GM18505 (cell line): ENCODE data around the gene APC.

Experiments
- ATAC-seq: cut with Tn5 transposase; IDR thresholded peaks from one replicate; pipeline ENCODE4 v1.9.1; 2021; ENCODE audit not compliant: unreplicated experiment
- POLR2A ChIP-seq: IDR thresholded peaks from 4 replicates; pipeline ENCODE4 v1.6.1; 2011; ENCODE audit warnings: borderline replicate concordance; ENCODE audit not compliant: insufficient read depth, insufficient read length; ENCODE audit errors: extremely low read depth

APC gene

GRCh38 chr5:112737463-112738190 lies at the start of gene APC:
APC (plus strand) TSS chr5:112737885; CDS start chr5:112754891, 17,006 bp downstream.
- TF ChIP-seq POLR2A, result peak; percentile 67
- peak; percentile 99 for ATAC-seq

DNA sequence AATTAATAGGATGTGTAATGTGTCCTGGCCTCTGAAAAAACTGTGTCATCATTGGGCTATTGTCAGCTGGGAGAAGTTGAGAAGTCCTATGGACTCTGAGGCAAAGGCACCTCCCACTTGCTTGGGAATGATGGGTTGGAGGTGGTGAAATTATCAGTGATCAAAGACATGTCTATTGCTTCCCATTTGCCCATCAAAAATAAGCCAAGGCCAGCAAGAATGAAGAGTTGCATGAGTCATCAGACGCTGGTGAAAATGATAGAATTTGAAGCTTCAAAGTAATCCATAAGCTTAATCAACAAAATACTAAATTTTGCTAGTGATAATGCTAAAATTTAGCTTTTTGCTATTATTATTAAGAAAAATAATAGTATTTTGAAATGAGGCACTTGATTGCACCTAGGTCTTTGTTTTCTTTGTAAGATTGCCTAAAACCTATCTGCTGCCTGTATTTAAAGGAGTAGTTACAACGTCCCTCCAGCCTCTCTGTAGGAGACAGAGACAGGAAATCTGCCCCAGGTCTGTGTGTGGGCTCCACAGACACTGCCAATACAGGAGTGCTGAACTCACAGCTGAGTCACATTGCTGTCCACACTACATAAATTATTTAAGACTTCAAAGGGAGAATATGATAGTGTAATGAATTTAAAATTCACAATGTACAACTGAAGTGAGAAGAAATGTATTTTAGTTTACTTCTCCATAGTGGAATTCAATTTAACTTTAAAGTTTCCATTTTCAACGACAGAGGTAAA lies 48.4 kb upstream of the APC start:
- ATAC-seq, result no peak
- no peak for TF ChIP-seq POLR2A

- TF ChIP-seq POLR2A, result no peak
- no peak for ATAC-seq
These were observed 46.9 kb upstream of the APC start for GRCh38 chr5:112690605-112691338.

- ATAC-seq, result no peak
- TF ChIP-seq POLR2A, result no peak
These were observed 46.4 kb upstream of the APC start for GRCh38 chr5:112691339-112691680.

GRCh38 chr5:112691758-112692157 lies 45.9 kb upstream of the APC start:
- no peak for ATAC-seq
- no peak for TF ChIP-seq POLR2A

GRCh38 chr5:112692472-112692871 lies 45.2 kb upstream of the APC start:
- TF ChIP-seq POLR2A, result no peak
- ATAC-seq, result no peak

GRCh38 chr5:112693301-112693700 lies 44.4 kb upstream of the APC start:
- ATAC-seq, result no peak
- TF ChIP-seq POLR2A, result no peak

DNA sequence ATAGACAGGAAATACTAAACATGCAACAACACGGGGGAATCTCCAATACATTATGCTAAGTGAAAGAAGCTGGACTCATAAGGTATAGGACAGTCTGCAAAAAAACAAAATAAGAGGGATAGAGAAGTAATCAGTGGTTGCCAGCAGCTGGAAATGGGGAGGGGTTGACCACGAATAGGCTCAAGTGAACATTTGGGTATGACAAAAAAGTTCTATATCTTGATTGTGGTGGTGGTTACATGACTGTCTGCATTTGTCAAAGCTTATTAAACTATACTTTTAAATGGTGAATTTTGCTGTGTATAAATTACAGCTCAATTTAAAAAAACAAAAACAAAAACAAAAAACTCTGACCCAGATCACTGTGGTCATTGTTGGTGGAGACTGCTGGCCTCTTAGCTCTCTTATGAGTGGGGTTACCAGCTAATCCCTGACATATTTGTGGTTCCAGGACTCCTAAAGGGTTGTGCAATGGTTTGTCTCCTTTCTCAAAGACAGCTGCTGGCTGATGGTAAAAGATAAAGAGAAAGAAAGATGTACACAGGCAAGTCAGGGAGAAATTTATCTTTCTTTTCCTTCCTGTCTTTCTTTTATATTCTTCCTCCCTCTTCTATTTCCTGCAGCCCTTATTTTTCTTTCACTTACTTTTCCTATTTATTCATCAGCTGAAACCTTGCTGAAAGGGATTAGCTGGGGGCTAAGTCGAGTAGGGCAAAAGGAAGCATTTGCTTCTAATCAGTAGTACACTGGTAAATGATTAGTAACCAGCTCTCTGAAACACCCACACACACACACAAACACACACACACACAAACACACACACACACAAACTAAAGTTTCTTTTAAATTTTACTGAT lies 42.6 kb upstream of the APC start:
- ATAC-seq, result no peak
- TF ChIP-seq POLR2A, result no peak

DNA sequence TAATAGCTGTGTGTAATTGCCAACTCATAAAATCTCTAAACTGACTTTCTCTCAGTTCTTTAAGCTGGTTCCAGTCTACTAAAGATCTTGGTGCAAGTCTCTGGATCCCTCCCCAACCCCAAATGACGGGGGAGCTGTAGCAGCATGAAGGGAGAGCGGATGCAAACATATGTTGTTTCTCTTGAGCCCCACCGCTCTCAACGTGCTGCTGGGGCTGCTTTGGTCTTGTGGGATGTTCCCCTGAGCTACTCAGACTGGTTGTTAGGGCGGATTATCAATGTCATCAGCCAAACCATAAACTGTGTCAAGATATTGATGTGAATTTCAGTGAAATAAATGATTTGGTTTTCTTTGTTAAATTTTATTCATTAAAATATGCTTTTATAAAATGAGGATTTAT lies 40.9 kb upstream of the APC start:
- TF ChIP-seq POLR2A, result no peak
- ATAC-seq, result no peak

GRCh38 chr5:112697322-112697721 lies 40.4 kb upstream of the APC start:
- ATAC-seq, result no peak
- no peak for TF ChIP-seq POLR2A

DNA sequence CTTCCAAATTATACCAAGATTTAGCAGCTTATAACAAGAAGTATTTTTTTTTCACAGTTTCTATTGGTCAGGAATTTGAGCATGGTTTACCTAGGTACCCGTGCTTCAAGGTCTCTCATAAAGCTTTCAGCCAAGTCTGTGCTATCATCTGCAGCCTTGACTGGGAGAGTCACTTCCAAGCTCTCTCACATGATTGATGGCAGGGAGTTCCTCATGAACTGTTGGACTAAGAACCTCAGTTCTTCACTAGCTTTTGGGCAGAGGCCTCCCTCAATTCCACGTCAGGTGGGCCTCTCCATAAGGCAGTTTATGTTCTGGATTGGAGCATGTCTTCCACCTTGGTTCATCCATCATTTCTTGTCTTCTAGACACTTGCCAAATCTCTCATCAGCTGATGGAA lies 39.9 kb upstream of the APC start:
- ATAC-seq, result no peak
- TF ChIP-seq POLR2A, result no peak

DNA sequence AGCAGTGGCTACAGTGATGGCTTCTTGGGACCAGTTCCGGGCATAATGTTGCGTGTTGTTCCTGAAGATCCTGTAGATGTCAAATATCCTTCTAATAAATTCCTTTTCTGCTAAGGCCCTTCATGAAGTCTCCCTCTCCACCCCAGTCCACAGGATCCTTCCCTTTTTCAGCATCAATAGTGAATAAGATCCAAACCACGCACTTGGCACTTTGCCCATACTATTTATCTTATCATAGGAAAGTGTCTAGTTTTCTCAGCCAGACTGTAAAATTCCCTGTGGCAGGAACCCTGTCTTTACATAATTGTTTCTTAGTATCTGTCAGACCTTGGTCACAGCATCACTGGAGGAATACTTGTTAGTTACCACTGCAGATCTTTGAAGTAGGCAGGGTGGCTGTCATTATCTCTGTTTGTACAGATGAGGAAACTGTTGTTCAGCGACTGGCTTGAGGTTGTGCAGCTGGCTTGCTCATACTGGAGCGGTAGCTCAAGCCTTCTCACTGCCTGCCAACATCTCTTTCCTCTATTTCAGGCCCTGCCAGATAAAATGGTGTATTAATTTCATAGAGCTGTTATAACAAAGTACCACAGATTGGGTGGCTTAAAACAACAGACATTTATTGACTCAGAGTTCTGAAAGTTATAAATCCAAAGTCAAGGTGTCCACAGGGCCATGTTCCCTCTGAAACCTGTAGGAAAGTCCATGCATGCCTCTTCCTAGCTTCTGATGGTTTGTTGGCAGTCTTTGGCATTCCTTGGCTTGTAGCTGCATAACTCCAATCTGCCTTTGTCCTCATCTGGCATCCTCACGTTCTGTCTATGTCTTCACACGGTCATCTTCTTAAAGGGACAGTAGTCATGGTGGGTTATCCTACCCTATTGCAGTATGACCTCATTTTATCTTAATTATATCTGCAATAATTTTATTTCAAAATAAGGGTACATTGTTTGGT lies 33.5 kb upstream of the APC start:
- TF ChIP-seq POLR2A, result no peak
- ATAC-seq, result no peak
